Stomach (tissue), 19 donors: Measurements from ENCODE around the gene C16orf54. TPM values are rescaled to one million over a fixed set of nuclear protein-coding genes. Genes with fewer than 3 reads are reported as not detected.
A peak's percentile ranks its signal among the peaks of the same experiment; 100 is the strongest.
"Not testable (repeated sequence)": the region's sequence is repeated elsewhere in the genome, so short reads cannot be mapped to it uniquely, and the experiment has no call there.

Experiments
- DNase-seq, 2 donors: peaks; one replicate each; pipeline versions ENCODE4 v3.0.0 to v3.0.0-alpha.2; 2013 to 2019
- H3K27ac ChIP-seq, 5 donors: fragments of 200-600 bp in 4 of 5; sonication (generic) in 4 of 5; one replicate each; pipeline ENCODE4 v1.5.1; 2013 to 2019; ENCODE audit warnings: mild to moderate bottlenecking in 1 of 5, moderate library complexity in 1 of 5
- H3K27me3 ChIP-seq, 3 donors: fragments of 200-600 bp; sonication (generic); one replicate each; pipeline ENCODE4 v1.5.1; 2017 to 2019; ENCODE audit warnings: mixed run types in 1 of 3
- H3K36me3 ChIP-seq, 4 donors: fragments of 200-600 bp; sonication (generic); 1 replicate in 3 of 4; 2 replicates in 1 of 4; pipeline ENCODE4 v1.5.1; 2016 to 2019
- H3K4me1 ChIP-seq, 4 donors: fragments of 200-600 bp; sonication (generic); one replicate each; pipeline ENCODE4 v1.5.1; 2016 to 2019
- H3K4me3 ChIP-seq, 4 donors: fragments of 200-600 bp; sonication (generic) in 3 of 4; one replicate each; pipeline ENCODE4 v1.5.1; 2016 to 2019; ENCODE audit warnings: mild to moderate bottlenecking in 1 of 4
- H3K9me3 ChIP-seq, 4 donors: fragments of 200-600 bp; sonication (generic); one replicate each; pipeline ENCODE4 v1.5.1; 2016 to 2019
- CTCF ChIP-seq, 7 experiments: fragments of 450-650 bp in 4 of 7; fragments of 200-600 bp in 3 of 7; sonication (generic) in 3 of 7; IDR thresholded peaks; one replicate each; pipeline ENCODE4 v1.5.1; 2016 to 2019; ENCODE audit warnings: antibody characterized with exemption in 7 of 7, control low read depth in 2 of 7, mild to moderate bottlenecking in 1 of 7
- EP300 ChIP-seq: sonication (generic); formaldehyde crosslinking; IDR thresholded peaks from one replicate; pipeline ENCODE4 v1.6.1; 2017; ENCODE audit warnings: antibody characterized with exemption
- POLR2A ChIP-seq, 4 donors: fragments of 450-650 bp; IDR thresholded peaks; one replicate each; pipeline ENCODE4 v1.6.1; 2016; ENCODE audit warnings: antibody characterized with exemption in 4 of 4, control low read depth in 2 of 4, mild to moderate bottlenecking in 1 of 4, moderate library complexity in 1 of 4
- POLR2AphosphoS5 ChIP-seq, 3 donors: sonication (generic); formaldehyde crosslinking; IDR thresholded peaks; one replicate each; pipeline ENCODE4 v1.6.1; 2016; ENCODE audit warnings: antibody characterized with exemption in 3 of 3
- WGBS, 5 donors: extraction: QIAGEN DNeasy Blood & Tissue Kit in 3 of 5; methylation state at CpG; one replicate each; pipeline versions ENCODE4 v1.1.5 to v1.1.7; 2013 to 2018; 5-methylcytosine and 5-hydroxymethylcytosine counted together
- intact Hi-C: fragments of 100-400 bp; cut with DNase I; formaldehyde crosslinking; loops from one replicate; pipeline ENCODE4 v1.15.1; 2023; ENCODE audit warnings: low total_unique reads
- long read RNA-seq, 10 donors: transcript quantifications; one replicate each; lab custom pipeline, GENCODE V29; 2026
- polyA plus RNA-seq, 3 donors: library from polyadenylated mRNA; stranded (reverse); fragments of 200-250 nt; gene quantifications; one replicate each; pipeline ENCODE4 v1.2.3, GENCODE V29; 2013
- total RNA-seq, 5 donors: library from RNA; depleted of rRNA; stranded (reverse); fragments of >200 nt; gene quantifications; one replicate each; pipeline versions ENCODE4 v1.1.0 to v1.2.3, GENCODE V29; 2014 to 2016
- donor health status: healthy with polysubstance abuse.
- donor health status: Bipolar disorder and iron deficiency.
- donor health status: healthy.

C16orf54 gene, protein sequence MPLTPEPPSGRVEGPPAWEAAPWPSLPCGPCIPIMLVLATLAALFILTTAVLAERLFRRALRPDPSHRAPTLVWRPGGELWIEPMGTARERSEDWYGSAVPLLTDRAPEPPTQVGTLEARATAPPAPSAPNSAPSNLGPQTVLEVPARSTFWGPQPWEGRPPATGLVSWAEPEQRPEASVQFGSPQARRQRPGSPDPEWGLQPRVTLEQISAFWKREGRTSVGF
- total RNA-seq (1 to 10 TPM in 2 of 5 donors, under 1 TPM in 1, not detected in 2; 0.37 to 3.5 (median 2.3) TPM), polyA plus RNA-seq (under 1 TPM; 0.48 to 1.00 (median 0.92) TPM)
- long read RNA-seq, donor 1 = 0 reads
- long read RNA-seq, donor 2, partial matches to known transcripts = 0 of 1 reads
- long read RNA-seq, donor 2, other reads (novel, unspliced or antisense) = 0 of 1 reads
- long read RNA-seq, donor 3 = 0 reads
- long read RNA-seq, donor 4 = 0 reads
- long read RNA-seq, donor 5, partial matches to known transcripts = 0 of 1 reads
- long read RNA-seq, donor 5, other reads (novel, unspliced or antisense) = 0 of 1 reads
- long read RNA-seq, donor 6 = 0 reads
- long read RNA-seq, donor 7 = 0 reads
- long read RNA-seq, donor 8 = 0 reads
- long read RNA-seq, donor 9, partial matches to known transcripts = 0 of 1 reads
- long read RNA-seq, donor 9, other reads (novel, unspliced or antisense) = 0 of 1 reads
- long read RNA-seq, donor 10 = 0 reads

DNA sequence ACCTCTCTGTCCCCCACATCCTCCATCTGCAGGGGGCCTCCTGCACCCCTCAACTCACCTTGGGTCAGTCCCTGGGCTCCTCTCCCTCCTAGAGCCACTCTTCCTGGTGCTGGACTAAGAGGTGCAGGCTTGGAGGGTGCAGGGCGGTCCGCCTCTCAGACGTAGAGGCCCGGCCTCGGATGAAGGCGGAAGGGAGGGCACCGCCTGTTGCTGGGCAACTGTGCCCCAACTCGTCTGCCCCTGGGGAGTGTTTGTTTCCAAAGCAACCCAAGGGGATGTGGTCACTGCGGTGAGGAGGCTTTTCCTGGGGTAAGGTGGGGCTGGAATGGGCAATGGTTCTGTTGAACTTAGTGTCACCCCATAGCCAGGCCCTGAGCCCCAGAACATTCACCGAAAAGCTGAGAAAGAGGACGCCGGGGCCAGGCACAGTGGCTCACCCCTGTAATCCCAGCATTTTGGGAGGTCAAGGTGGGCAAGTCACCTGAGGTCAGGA lies at the start of gene C16orf54:
Gene C16orf54 (minus strand): TSS at position 138 of the 493 bp plus-strand sequence. CDS start 1,039 bp downstream, outside the sequence.
- peaks cover 0 to 18% (median 4%) of the 10 kb centered on the region in 4 donors for H3K4me1 ChIP-seq
- no peaks in the 10 kb centered on the region for H3K9me3 ChIP-seq
- no peak for TF ChIP-seq CTCF (IDR thresholded peaks at IDR 0.05)
- TF ChIP-seq POLR2AphosphoS5 (IDR thresholded peaks at IDR 0.05) = peak in 2 of 3 donors; percentile 37 to 44
- no peak for TF ChIP-seq EP300
- TF ChIP-seq POLR2A (IDR thresholded peaks at IDR 0.05) = no peak
- peak; percentile 73 to 84 for DNase-seq
- WGBS, 5 donors = 49 to 81% (median 71%) methylated on average over 11 to 12 of the region's 12 CpGs
- H3K27me3 ChIP-seq = no peaks in the 10 kb centered on the region
- intact Hi-C loops = no loop called here
- H3K4me3 ChIP-seq = peak within 1 kb of the TSS; percentile 28 to 51 (median 46)
- H3K36me3 ChIP-seq = no peaks in the 10 kb centered on the region
- peak within 1 kb of the TSS in 4 of 5 donors; percentile 46 to 81 (median 66) for H3K27ac ChIP-seq

- no peaks in the 10 kb centered on the region for H3K9me3 ChIP-seq
- no peak for DNase-seq
- H3K27ac ChIP-seq = no peak overlapping the region
- 94 to 100% (median 98%) methylated on average over 3 of the region's 3 CpGs for WGBS, 5 donors
- H3K36me3 ChIP-seq = peaks cover 11 to 30% (median 27%) of the 10 kb centered on the region in 4 donors
- no peak overlapping the region for H3K4me3 ChIP-seq
- intact Hi-C loops = no loop called here
- TF ChIP-seq EP300 (no peak), POLR2AphosphoS5 (IDR thresholded peaks at IDR 0.05) (no peak), POLR2A (IDR thresholded peaks at IDR 0.05) (no peak), CTCF (IDR thresholded peaks at IDR 0.05) (no peak)
- H3K4me1 ChIP-seq = peaks cover 4 to 31% (median 23%) of the 10 kb centered on the region in 4 donors
- H3K27me3 ChIP-seq = no peaks in the 10 kb centered on the region
Observed at GRCh38 chr16:29794231-29794710, 48.5 kb upstream of the C16orf54 start.

GRCh38 chr16:29793153-29793552 lies 47.4 kb upstream of the C16orf54 start:
- H3K4me1 ChIP-seq = peaks cover 4 to 31% (median 23%) of the 10 kb centered on the region in 4 donors
- H3K27me3 ChIP-seq, H3K27ac ChIP-seq, DNase-seq, H3K9me3 ChIP-seq, H3K4me3 ChIP-seq, intact Hi-C loops: not testable (repeated sequence)
- peaks cover under 1 to 19% (median 16%) of the 10 kb centered on the region in 4 donors for H3K36me3 ChIP-seq
- WGBS, 5 donors = 88 to 92% (median 91%) methylated on average over 18 of the region's 18 CpGs

- DNase-seq = no peak
- Histone ChIP-seq H3K9me3 (no peaks in the 10 kb centered on the region), H3K27me3 (no peaks in the 10 kb centered on the region), H3K4me1 (peaks cover 4 to 31% (median 23%) of the 10 kb centered on the region in 4 donors), H3K36me3 (peaks cover 0 to 9% (median 6%) of the 10 kb centered on the region in 4 donors), H3K27ac (no peak overlapping the region), H3K4me3 (peak overlapping the region in 3 of 4 donors; percentile 67 to 92 (median 82))
- TF ChIP-seq POLR2AphosphoS5 (IDR thresholded peaks at IDR 0.05) (no peak), POLR2A (IDR thresholded peaks at IDR 0.05) (no peak), CTCF (IDR thresholded peaks at IDR 0.05) (no peak), EP300 (no peak)
- intact Hi-C loops = no loop called here
- WGBS, 5 donors = 54 to 73% (median 61%) methylated on average over 9 of the region's 9 CpGs
Observed at GRCh38 chr16:29791845-29792807, 46.3 kb upstream of the C16orf54 start.
